HEK293 (cell line): ENCODE results near the gene BICRA.

Source experiments
- CTCF ChIA-PET: fragments of 350-600 bp; formaldehyde crosslinking; extraction: SDS; loops from one replicate; lab custom pipeline; 2021; ENCODE audit warnings: antibody characterized with exemption; lab: Yijun Ruan, JAX
- POLR2A ChIA-PET: fragments of 300-600 bp; formaldehyde crosslinking; extraction: SDS; loops from one replicate; lab custom pipeline; 2020; ENCODE audit warnings: antibody characterized with exemption, inconsistent platforms; lab: Yijun Ruan, JAX
- H3K27ac ChIP-seq: fragments of 200-500 bp; sonication (Bioruptor generic); 2 replicates; pipeline ENCODE4 v1.5.1; 2014; ENCODE audit warnings: low read depth, low read length, control low read depth, inconsistent platforms; ENCODE audit errors: extremely low read depth
- H3K36me3 ChIP-seq, 2 experiments: fragments of 200-500 bp in 1 of 2; sonication (Bioruptor generic) in 1 of 2; 1 replicate in 1 of 2; 2 replicates in 1 of 2; pipeline ENCODE4 v1.5.1; 2014 to 2017; ENCODE audit warnings: inconsistent platforms in 2 of 2, low read length in 2 of 2; ENCODE audit not compliant: control insufficient read depth in 2 of 2, insufficient read depth in 1 of 2
- H3K4me1 ChIP-seq: fragments of 200-500 bp; sonication (Bioruptor generic); 2 replicates; pipeline ENCODE4 v1.5.1; 2014; ENCODE audit warnings: mild to moderate bottlenecking, low read length, inconsistent platforms; ENCODE audit not compliant: control insufficient read depth, insufficient read depth
- H3K4me3 ChIP-seq: 2 replicates; pipeline ENCODE4 v1.5.1; 2011; ENCODE audit warnings: low read depth, mild to moderate bottlenecking, control low read depth, low read length, moderate library complexity
- H3K9me3 ChIP-seq: fragments of 200-500 bp; sonication (Bioruptor generic); 2 replicates; pipeline ENCODE4 v1.5.1; 2014; ENCODE audit warnings: low read depth, low read length, inconsistent platforms; ENCODE audit not compliant: control insufficient read depth, insufficient read depth
- GLIS1 ChIP-seq: fragments of 450-650 bp; formaldehyde crosslinking; IDR thresholded peaks from 2 replicates; pipeline ENCODE4 v1.5.1; 2016; ENCODE audit warnings: missing biosample characterization, missing genetic modification characterization
- PRDM1 ChIP-seq: fragments of 450-650 bp; formaldehyde crosslinking; IDR thresholded peaks from 2 replicates; pipeline ENCODE4; 2016; ENCODE audit warnings: missing biosample characterization, missing genetic modification characterization
- SCRT2 ChIP-seq: fragments of 450-650 bp; formaldehyde crosslinking; IDR thresholded peaks from 2 replicates; pipeline ENCODE4 v1.5.1; 2016; ENCODE audit warnings: missing biosample characterization, missing genetic modification characterization
- WT1 ChIP-seq: fragments of 450-650 bp; formaldehyde crosslinking; IDR thresholded peaks from 2 replicates; pipeline ENCODE4 v1.5.1; 2016; ENCODE audit warnings: missing biosample characterization, missing genetic modification characterization
- ZBTB17 ChIP-seq: fragments of 450-650 bp; formaldehyde crosslinking; IDR thresholded peaks from 2 replicates; pipeline ENCODE4 v1.5.1; 2016; ENCODE audit warnings: missing biosample characterization, missing genetic modification characterization
- ZFHX2 ChIP-seq: fragments of 450-650 bp; formaldehyde crosslinking; conservative IDR thresholded peaks from 2 replicates; pipeline ENCODE4 v1.5.1; 2016; ENCODE audit warnings: missing biosample characterization, missing genetic modification characterization
- ZNF146 ChIP-seq: fragments of 450-650 bp; formaldehyde crosslinking; IDR thresholded peaks from 2 replicates; pipeline ENCODE4 v1.5.1; 2016; ENCODE audit warnings: missing biosample characterization, missing genetic modification characterization
- ZNF274 ChIP-seq, 2 experiments: fragments of 200-500 bp in 1 of 2; fragments of 450-650 bp in 1 of 2; sonication (Bioruptor generic) in 1 of 2; formaldehyde crosslinking in 1 of 2; IDR thresholded peaks; 2 replicates each; pipeline versions ENCODE4 v1.5.1 to v1.6.1; 2014 to 2016; ENCODE audit warnings: borderline replicate concordance in 1 of 2, inconsistent platforms in 1 of 2, low read length in 1 of 2, missing biosample characterization in 1 of 2, missing genetic modification characterization in 1 of 2
- ZNF366 ChIP-seq: fragments of 450-650 bp; formaldehyde crosslinking; conservative IDR thresholded peaks from 2 replicates; pipeline ENCODE4 v1.5.1; 2016; ENCODE audit warnings: missing biosample characterization, missing genetic modification characterization
- ZNF548 ChIP-seq: fragments of 450-650 bp; formaldehyde crosslinking; IDR thresholded peaks from 2 replicates; pipeline ENCODE4 v1.5.1; 2016; ENCODE audit warnings: missing biosample characterization, missing genetic modification characterization
- ZNF600 ChIP-seq: fragments of 450-650 bp; formaldehyde crosslinking; IDR thresholded peaks from 2 replicates; pipeline ENCODE4 v1.5.1; 2016; ENCODE audit warnings: missing biosample characterization, missing genetic modification characterization
- ZNF626 ChIP-seq: fragments of 450-650 bp; sonication (Bioruptor Pico); formaldehyde crosslinking; IDR thresholded peaks from 2 replicates; pipeline ENCODE4 v1.5.1; 2018; ENCODE audit warnings: missing biosample characterization, missing genetic modification characterization, inconsistent platforms
- ZNF664 ChIP-seq: fragments of 450-650 bp; formaldehyde crosslinking; IDR thresholded peaks from 2 replicates; pipeline ENCODE4 v1.5.1; 2016; ENCODE audit warnings: missing biosample characterization, missing genetic modification characterization
- ZNF768 ChIP-seq: fragments of 450-650 bp; formaldehyde crosslinking; IDR thresholded peaks from 2 replicates; pipeline ENCODE4 v1.5.1; 2018; ENCODE audit warnings: missing biosample characterization, mild to moderate bottlenecking, missing genetic modification characterization
- ZXDB ChIP-seq: fragments of 450-650 bp; formaldehyde crosslinking; IDR thresholded peaks from 2 replicates; pipeline ENCODE4 v1.5.1; 2016; ENCODE audit warnings: missing biosample characterization, missing genetic modification characterization
- TF ChIP-seq, protein P1 (sequence below): fragments of 450-650 bp; formaldehyde crosslinking; IDR thresholded peaks from 2 replicates; pipeline ENCODE4 v1.5.1; 2016; ENCODE audit warnings: missing biosample characterization, missing genetic modification characterization, borderline replicate concordance
- TF ChIP-seq, protein P2 (sequence below): fragments of 450-650 bp; formaldehyde crosslinking; IDR thresholded peaks from 2 replicates; pipeline ENCODE4 v1.5.1; 2016; ENCODE audit warnings: missing biosample characterization, missing genetic modification characterization

The BICRA gene

DNA sequence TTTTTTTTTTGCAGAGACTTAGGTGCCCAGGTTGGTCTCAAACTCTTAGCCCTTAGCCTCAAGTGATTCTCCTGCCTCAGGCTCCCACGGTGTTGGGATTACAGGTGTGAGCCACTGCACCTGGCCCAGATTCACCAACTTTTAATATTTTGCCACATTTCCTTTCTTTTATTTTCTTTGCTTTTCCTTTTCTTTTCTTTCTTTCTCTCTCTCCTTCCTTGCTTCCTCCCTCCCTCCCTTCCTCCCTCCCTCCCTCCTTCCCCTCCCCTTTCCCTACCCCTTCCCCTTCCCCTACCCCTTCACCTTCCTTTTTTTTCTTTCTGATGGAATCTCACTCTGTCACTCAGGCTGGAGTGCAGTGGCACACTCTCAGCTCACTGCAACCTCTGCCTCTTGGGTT lies 35.3 kb downstream of the BICRA start:
- Histone ChIP-seq H3K4me1 (peaks cover 23% of the 10 kb centered on the region), H3K27ac (no peak overlapping the region)
- POLR2A ChIA-PET = no interaction called here
- CTCF ChIA-PET = no interaction called here
- TF ChIP-seq ZNF366 (peak; percentile 38; the same call in 1 of the 2 replicates), PRDM1 (tag by site-specific recombination) (peak; percentile 64), ZNF274 (IDR thresholded peaks at IDR 0.05; ENCODE audit: low read length) (no peak), ZNF274 (tag by site-specific recombination; IDR thresholded peaks at IDR 0.05; ENCODE audit: borderline replicate concordance) (no peak)
- TF ChIP-seq, all 188 proteins: peak for 2
- H3K9me3 ChIP-seq = no peaks in the 10 kb centered on the region
- H3K36me3 ChIP-seq = peaks cover 0 to 9% of the 10 kb centered on the region in 2 experiments; a peak in 2 of 3 replicates
- no peak overlapping the region for H3K4me3 ChIP-seq

DNA sequence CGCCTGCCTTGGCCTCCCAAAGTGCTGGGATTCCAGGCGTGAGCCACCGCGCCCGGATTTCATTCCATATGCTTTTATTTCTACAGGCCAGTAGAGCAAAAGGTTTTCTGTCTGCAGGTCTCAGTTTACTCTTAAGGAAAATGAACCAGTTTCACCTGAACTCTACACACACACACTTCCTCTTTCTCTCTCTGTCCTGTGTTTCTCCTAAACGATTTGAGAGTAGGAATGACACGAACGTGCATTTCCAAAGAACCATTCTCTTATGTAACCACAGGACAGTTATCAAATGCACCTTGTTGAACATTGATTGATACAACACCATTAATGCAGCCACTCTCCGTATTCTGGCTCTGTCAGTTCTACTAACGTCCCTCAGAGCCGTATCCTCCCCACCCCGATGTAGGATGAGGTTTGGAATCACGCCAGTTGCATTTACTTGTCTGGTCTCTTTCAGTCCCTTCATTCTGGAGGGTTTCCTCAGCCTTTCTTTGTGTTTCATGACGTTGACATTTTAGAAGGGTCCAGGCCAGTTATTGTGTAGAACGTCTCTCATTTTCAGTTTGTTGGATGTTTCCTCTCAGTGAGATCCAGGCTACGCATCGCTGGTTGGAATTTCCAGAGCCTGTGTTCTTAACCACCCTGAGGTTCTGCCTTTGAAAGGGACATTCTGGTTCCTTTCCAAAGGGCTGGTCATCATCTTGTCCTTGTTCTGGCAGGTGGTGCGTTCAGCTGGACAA lies 36.0 kb downstream of the BICRA start:
- H3K27ac ChIP-seq = 0 out of 2 replicates have a peak overlapping the region, but pooled peaks have one; percentile 10
- no peak for TF ChIP-seq ZNF626
- no peak for TF ChIP-seq ZFHX2 (tag by site-specific recombination)
- peak; percentile 53; the same call in 1 of the 2 replicates for TF ChIP-seq ZBTB17 (tag by site-specific recombination)
- TF ChIP-seq SCRT2 (tag by site-specific recombination) = peak; percentile 19; the same call in 1 of the 2 replicates
- TF ChIP-seq ZNF548 (tag by site-specific recombination) = no peak
- TF ChIP-seq, protein P1, sequence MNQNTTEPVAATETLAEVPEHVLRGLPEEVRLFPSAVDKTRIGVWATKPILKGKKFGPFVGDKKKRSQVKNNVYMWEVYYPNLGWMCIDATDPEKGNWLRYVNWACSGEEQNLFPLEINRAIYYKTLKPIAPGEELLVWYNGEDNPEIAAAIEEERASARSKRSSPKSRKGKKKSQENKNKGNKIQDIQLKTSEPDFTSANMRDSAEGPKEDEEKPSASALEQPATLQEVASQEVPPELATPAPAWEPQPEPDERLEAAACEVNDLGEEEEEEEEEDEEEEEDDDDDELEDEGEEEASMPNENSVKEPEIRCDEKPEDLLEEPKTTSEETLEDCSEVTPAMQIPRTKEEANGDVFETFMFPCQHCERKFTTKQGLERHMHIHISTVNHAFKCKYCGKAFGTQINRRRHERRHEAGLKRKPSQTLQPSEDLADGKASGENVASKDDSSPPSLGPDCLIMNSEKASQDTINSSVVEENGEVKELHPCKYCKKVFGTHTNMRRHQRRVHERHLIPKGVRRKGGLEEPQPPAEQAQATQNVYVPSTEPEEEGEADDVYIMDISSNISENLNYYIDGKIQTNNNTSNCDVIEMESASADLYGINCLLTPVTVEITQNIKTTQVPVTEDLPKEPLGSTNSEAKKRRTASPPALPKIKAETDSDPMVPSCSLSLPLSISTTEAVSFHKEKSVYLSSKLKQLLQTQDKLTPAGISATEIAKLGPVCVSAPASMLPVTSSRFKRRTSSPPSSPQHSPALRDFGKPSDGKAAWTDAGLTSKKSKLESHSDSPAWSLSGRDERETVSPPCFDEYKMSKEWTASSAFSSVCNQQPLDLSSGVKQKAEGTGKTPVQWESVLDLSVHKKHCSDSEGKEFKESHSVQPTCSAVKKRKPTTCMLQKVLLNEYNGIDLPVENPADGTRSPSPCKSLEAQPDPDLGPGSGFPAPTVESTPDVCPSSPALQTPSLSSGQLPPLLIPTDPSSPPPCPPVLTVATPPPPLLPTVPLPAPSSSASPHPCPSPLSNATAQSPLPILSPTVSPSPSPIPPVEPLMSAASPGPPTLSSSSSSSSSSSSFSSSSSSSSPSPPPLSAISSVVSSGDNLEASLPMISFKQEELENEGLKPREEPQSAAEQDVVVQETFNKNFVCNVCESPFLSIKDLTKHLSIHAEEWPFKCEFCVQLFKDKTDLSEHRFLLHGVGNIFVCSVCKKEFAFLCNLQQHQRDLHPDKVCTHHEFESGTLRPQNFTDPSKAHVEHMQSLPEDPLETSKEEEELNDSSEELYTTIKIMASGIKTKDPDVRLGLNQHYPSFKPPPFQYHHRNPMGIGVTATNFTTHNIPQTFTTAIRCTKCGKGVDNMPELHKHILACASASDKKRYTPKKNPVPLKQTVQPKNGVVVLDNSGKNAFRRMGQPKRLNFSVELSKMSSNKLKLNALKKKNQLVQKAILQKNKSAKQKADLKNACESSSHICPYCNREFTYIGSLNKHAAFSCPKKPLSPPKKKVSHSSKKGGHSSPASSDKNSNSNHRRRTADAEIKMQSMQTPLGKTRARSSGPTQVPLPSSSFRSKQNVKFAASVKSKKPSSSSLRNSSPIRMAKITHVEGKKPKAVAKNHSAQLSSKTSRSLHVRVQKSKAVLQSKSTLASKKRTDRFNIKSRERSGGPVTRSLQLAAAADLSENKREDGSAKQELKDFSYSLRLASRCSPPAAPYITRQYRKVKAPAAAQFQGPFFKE (tag by site-specific recombination) = no peak
- peak; percentile 49 for TF ChIP-seq PRDM1 (tag by site-specific recombination)
- 0 out of 2 replicates have a peak, but pooled peaks have one; percentile 17 for TF ChIP-seq WT1
- TF ChIP-seq ZNF600 (tag by site-specific recombination) = peak; percentile 81
- peak; percentile 58 for TF ChIP-seq GLIS1
- TF ChIP-seq, all 188 proteins: peak for 6
- no peak overlapping the region for H3K4me3 ChIP-seq
- ChIA-PET POLR2A (no interaction called here), CTCF (no interaction called here)
- no peaks in the 10 kb centered on the region for H3K9me3 ChIP-seq
- H3K36me3 ChIP-seq = peaks cover 0 to 9% of the 10 kb centered on the region in 2 experiments; a peak in 1 of 3 replicates
- peaks cover 23% of the 10 kb centered on the region for H3K4me1 ChIP-seq

DNA sequence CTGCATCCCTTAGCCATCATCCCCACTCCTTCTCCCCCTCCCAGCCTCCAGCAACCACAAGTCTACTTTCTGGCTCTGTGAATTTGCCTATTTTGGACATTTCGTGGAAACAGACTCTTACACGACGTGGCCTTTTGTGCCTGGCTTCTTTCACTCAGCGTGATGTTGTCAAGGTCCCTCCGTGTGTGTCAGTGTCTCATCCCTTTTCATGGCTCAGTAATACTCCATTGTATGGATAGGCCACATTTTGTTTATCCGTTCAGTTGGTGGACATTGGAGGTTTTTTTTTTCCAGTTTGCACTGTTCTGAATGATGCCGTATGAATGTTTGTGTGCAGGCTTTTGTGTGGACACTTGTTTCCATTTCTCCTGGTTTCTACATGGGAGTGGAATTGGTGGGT lies 38.0 kb downstream of the BICRA start:
- Histone ChIP-seq H3K36me3 (peaks cover 0 to 17% of the 10 kb centered on the region in 2 experiments; a peak in 1 of 3 replicates), H3K27ac (no peak overlapping the region), H3K4me1 (peaks cover 23% of the 10 kb centered on the region), H3K9me3 (no peaks in the 10 kb centered on the region), H3K4me3 (no peak overlapping the region)
- TF ChIP-seq ZXDB = no peak
- 0 out of 2 replicates have a peak, but pooled peaks have one; percentile 1 for TF ChIP-seq ZNF664
- no peak for TF ChIP-seq ZNF768 (tag by site-specific recombination)
- TF ChIP-seq, protein P2, sequence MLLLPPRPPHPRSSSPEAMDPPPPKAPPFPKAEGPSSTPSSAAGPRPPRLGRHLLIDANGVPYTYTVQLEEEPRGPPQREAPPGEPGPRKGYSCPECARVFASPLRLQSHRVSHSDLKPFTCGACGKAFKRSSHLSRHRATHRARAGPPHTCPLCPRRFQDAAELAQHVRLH (tag by site-specific recombination) = peak; percentile 82
- peak; percentile 99 for TF ChIP-seq ZNF146 (tag by site-specific recombination)
- ChIA-PET CTCF (no interaction called here), POLR2A (no interaction called here)
